CD14-positive monocyte (primary cell): ENCODE data around the gene CFAP97. TPM values are rescaled to one million over a fixed set of nuclear protein-coding genes. Genes with fewer than 3 reads are reported as not detected.

ENCODE experiments used
- DNase-seq, 3 donors: peaks; one replicate each; pipeline ENCODE4 v3.0.0-alpha.2; 2011 to 2022
- H2AFZ ChIP-seq: 2 replicates; pipeline ENCODE4 v1.6.0; 2012; ENCODE audit warnings: mild to moderate bottlenecking, low read depth, low read length, inconsistent platforms; ENCODE audit not compliant: insufficient read depth, poor library complexity, severe bottlenecking
- H3K27ac ChIP-seq, 2 donors: 1 replicate in 1 of 2; 2 replicates in 1 of 2; pipeline ENCODE4 v1.5.1; 2012 to 2013; ENCODE audit warnings: low read length in 2 of 2, control low read depth in 1 of 2, inconsistent platforms in 1 of 2, low read depth in 1 of 2, mild to moderate bottlenecking in 1 of 2
- H3K27me3 ChIP-seq, 2 donors: one replicate each; pipeline versions ENCODE4 v1.6.0 to v1.6.1; 2011 to 2013; ENCODE audit warnings: low read length in 2 of 2; ENCODE audit not compliant: control insufficient read depth in 2 of 2, insufficient read depth in 2 of 2
- H3K36me3 ChIP-seq, 2 donors: replicated peaks in 1 of 2; 1 replicate in 1 of 2; 2 replicates in 1 of 2; pipeline versions ENCODE4 v1.5.1 to v1.6.1; 2012 to 2013; ENCODE audit warnings: low read length in 2 of 2, control low read depth in 1 of 2, inconsistent platforms in 1 of 2, mild to moderate bottlenecking in 1 of 2; ENCODE audit not compliant: insufficient read depth in 2 of 2, control insufficient read depth in 1 of 2
- H3K4me1 ChIP-seq, 2 donors: 1 replicate in 1 of 2; 2 replicates in 1 of 2; pipeline versions ENCODE4 v1.5.1 to v1.6.1; 2012 to 2013; ENCODE audit warnings: low read length in 2 of 2, control low read depth in 1 of 2, inconsistent platforms in 1 of 2, mild to moderate bottlenecking in 1 of 2, moderate library complexity in 1 of 2; ENCODE audit not compliant: insufficient read depth in 2 of 2, control insufficient read depth in 1 of 2
- H3K4me2 ChIP-seq: replicated peaks from 2 replicates; pipeline ENCODE3; 2012; ENCODE audit warnings: low read length, moderate library complexity, mild to moderate bottlenecking; ENCODE audit not compliant: poor library complexity, severe bottlenecking; ENCODE audit errors: extremely low read depth
- H3K4me3 ChIP-seq, 3 experiments: fragments of 200-600 bp in 1 of 3; sonication (generic) in 1 of 3; replicated peaks in 1 of 3; 1 replicate in 2 of 3; 2 replicates in 1 of 3; pipeline ENCODE4 v1.5.1; 2011 to 2013; ENCODE audit warnings: low read length in 3 of 3, mild to moderate bottlenecking in 3 of 3, control low read depth in 2 of 3, low read depth in 2 of 3, inconsistent platforms in 1 of 3, moderate library complexity in 1 of 3
- H3K79me2 ChIP-seq: 2 replicates; pipeline ENCODE4 v1.6.0; 2012; ENCODE audit warnings: mild to moderate bottlenecking, control low read depth, inconsistent platforms, low read length, moderate library complexity; ENCODE audit not compliant: insufficient read depth
- H3K9ac ChIP-seq: 2 replicates; pipeline ENCODE4 v1.6.0; 2017; ENCODE audit warnings: low read length, mild to moderate bottlenecking; ENCODE audit not compliant: insufficient read depth, poor library complexity, severe bottlenecking
- H3K9me3 ChIP-seq, 2 donors: replicated peaks in 1 of 2; 1 replicate in 1 of 2; 2 replicates in 1 of 2; pipeline versions ENCODE4 v1.5.1 to v1.6.1; 2012 to 2013; ENCODE audit warnings: low read length in 2 of 2, control low read depth in 1 of 2; ENCODE audit not compliant: control insufficient read depth in 1 of 2, insufficient read depth in 1 of 2
- H4K20me1 ChIP-seq: 2 replicates; pipeline ENCODE4 v1.6.0; 2012; ENCODE audit warnings: mild to moderate bottlenecking, low read length, control low read depth, moderate library complexity; ENCODE audit not compliant: insufficient read depth
- H3K27ac Mint-ChIP-seq, 7 donors: one replicate each; pipeline ENCODE4 v1.8.0; 2020; ENCODE audit warnings: mild to moderate bottlenecking in 7 of 7, mixed read lengths in 7 of 7, moderate library complexity in 6 of 7, inconsistent platforms in 2 of 7
- H3K27me3 Mint-ChIP-seq, 3 donors: one replicate each; pipeline ENCODE4 v1.8.0; 2021 to 2022; ENCODE audit warnings: low read depth in 3 of 3, mild to moderate bottlenecking in 3 of 3, mixed read lengths in 3 of 3, moderate library complexity in 3 of 3, inconsistent platforms in 1 of 3
- H3K36me3 Mint-ChIP-seq, 2 donors: one replicate each; pipeline ENCODE4 v1.8.0; 2020; ENCODE audit warnings: mixed read lengths in 2 of 2, inconsistent platforms in 1 of 2, mild to moderate bottlenecking in 1 of 2
- H3K4me1 Mint-ChIP-seq: one replicate; pipeline ENCODE4 v1.8.0; 2020; ENCODE audit warnings: mild to moderate bottlenecking, mixed read lengths
- H3K4me3 Mint-ChIP-seq, 2 donors: one replicate each; pipeline ENCODE4 v1.8.0; 2020; ENCODE audit warnings: mild to moderate bottlenecking in 2 of 2, mixed read lengths in 2 of 2, moderate library complexity in 1 of 2
- H3K9me3 Mint-ChIP-seq, 7 donors: one replicate each; pipeline ENCODE4 v1.8.0; 2020 to 2022; ENCODE audit warnings: mixed read lengths in 7 of 7, mild to moderate bottlenecking in 6 of 7, moderate library complexity in 6 of 7, inconsistent platforms in 2 of 7
- CTCF ChIP-seq: fragments of 200-600 bp; IDR thresholded peaks from one replicate; pipeline ENCODE4 v1.8.0; 2022; ENCODE audit warnings: antibody characterized with exemption, mild to moderate bottlenecking
- WGBS: methylation state at CpG from one replicate; pipeline ENCODE4 v1.1.5; 2013; ENCODE audit warnings: missing lambda C conversion rate; ENCODE audit not compliant: insufficient coverage; 5-methylcytosine and 5-hydroxymethylcytosine counted together
- intact Hi-C, 2 donors: fragments of 100-400 bp; cut with micrococcal nuclease; formaldehyde crosslinking; loops; one replicate each; pipeline versions ENCODE4 v1.15.0 to v1.15.1; 2023
- polyA plus RNA-seq, 3 donors: library from polyadenylated mRNA; depleted of rRNA in 1 of 3; unstranded in 2 of 3; stranded (reverse) in 1 of 3; fragments of 300-500 nt in 2 of 3; fragments of >200 nt in 1 of 3; fragmentation: Illumina TruSeq in 2 of 3; gene quantifications; 1 replicate in 2 of 3; 2 replicates in 1 of 3; pipeline ENCODE4 v1.2.3, GENCODE V29; 2012 to 2021

The CFAP97 gene
- polyA plus RNA-seq, 3 donors, result 2.7 to 16.8 (median 12.3) TPM

GRCh38 chr4:185151296-185151695, 52.5 kb downstream of the CFAP97 start:
- Histone ChIP-seq H3K36me3 (no peaks in the 10 kb centered on the region), H4K20me1 (no peaks in the 10 kb centered on the region), H3K4me2 (no peak overlapping the region), H3K27me3 (peaks cover 0 to 3% of the 10 kb centered on the region in 2 donors), H3K27ac (no peak overlapping the region), H2AFZ (no peak overlapping the region), H3K4me3 (no peak overlapping the region), H3K9me3 (no peaks in the 10 kb centered on the region), H3K79me2 (no peaks in the 10 kb centered on the region), H3K9ac (no peak overlapping the region), H3K4me1 (no peaks in the 10 kb centered on the region)
- Mint-ChIP-seq H3K4me3 (no peak overlapping the region), H3K4me1 (no peaks in the 10 kb centered on the region), H3K9me3 (peaks cover 0 to 2% (median 0%) of the 10 kb centered on the region in 7 donors), H3K27ac (no peak overlapping the region), H3K36me3 (peaks cover 7 to 22% of the 10 kb centered on the region in 2 donors), H3K27me3 (peaks cover 2 to 7% (median 5%) of the 10 kb centered on the region in 3 donors)
- no peak for TF ChIP-seq CTCF
- intact Hi-C loops, result no loop called here
- WGBS, result no CpG with 5 or more reads among the region's 1 CpG
- no peak for DNase-seq

GRCh38 chr4:185149392-185149791, 54.4 kb downstream of the CFAP97 start:
- WGBS, result 93% methylated on average over 10 of the region's 12 CpGs
- intact Hi-C loops, result no loop called here
- H3K4me3 ChIP-seq, result no peak overlapping the region

More at GRCh38 chr4:185149392-185149791, 54.4 kb downstream of the CFAP97 start:
- Mint-ChIP-seq H3K27me3 (peaks cover 13 to 24% (median 19%) of the 10 kb centered on the region in 3 donors), H3K36me3 (peaks cover 3 to 16% of the 10 kb centered on the region in 2 donors), H3K9me3 (peaks cover 0 to 3% (median 0%) of the 10 kb centered on the region in 7 donors), H3K4me3 (no peak overlapping the region), H3K4me1 (no peaks in the 10 kb centered on the region), H3K27ac (no peak overlapping the region)
- no peak for TF ChIP-seq CTCF
- Histone ChIP-seq H3K4me2 (no peak overlapping the region), H4K20me1 (no peaks in the 10 kb centered on the region), H2AFZ (no peak overlapping the region), H3K27me3 (peaks cover 4 to 20% of the 10 kb centered on the region in 2 donors), H3K27ac (no peak overlapping the region), H3K79me2 (no peaks in the 10 kb centered on the region), H3K36me3 (no peaks in the 10 kb centered on the region), H3K9ac (no peak overlapping the region), H3K9me3 (peaks cover 0 to 3% of the 10 kb centered on the region in 2 donors), H3K4me1 (no peaks in the 10 kb centered on the region)
- no peak for DNase-seq
